HG03103 (cell line): ENCODE measurements around the gene IP6K3.

ENCODE experiments used
- ATAC-seq: cut with Tn5 transposase; IDR thresholded peaks from one replicate; pipeline ENCODE4 v1.9.1; 2021; ENCODE audit warnings: low read depth; ENCODE audit not compliant: unreplicated experiment

The IP6K3 gene

DNA sequence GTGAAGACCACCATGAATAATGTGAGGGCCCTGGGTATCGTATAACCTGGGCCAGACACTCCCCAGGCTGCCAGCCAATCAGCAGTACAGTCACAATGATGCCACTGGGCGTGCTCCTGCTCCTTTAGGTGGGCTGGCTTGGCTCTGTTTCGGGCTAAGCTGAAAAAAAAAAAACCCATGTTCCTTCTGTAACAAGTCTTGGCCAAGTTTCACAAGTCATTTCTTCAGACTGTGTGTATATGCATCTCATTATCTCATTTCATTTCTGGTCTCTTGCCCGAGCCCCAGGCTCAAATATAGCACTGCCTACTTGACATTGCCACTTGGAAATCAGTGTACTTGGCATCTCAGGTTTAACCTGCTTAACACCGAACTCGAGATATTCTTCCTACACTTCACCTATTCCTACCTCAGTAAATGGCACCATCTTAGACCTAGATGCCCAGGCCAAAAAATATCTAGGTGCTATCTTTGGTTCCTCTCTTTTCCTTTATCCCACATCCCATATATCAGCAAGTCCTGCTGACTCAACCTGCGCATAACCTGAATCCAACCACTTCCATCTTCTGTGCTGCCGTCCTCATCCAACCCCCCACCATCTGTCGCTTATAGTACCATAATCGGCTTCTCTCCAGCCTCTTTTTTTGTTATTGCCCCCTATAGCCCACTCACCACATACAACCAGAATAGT, 37.0 kb downstream of the IP6K3 start:
- ATAC-seq = no peak

DNA sequence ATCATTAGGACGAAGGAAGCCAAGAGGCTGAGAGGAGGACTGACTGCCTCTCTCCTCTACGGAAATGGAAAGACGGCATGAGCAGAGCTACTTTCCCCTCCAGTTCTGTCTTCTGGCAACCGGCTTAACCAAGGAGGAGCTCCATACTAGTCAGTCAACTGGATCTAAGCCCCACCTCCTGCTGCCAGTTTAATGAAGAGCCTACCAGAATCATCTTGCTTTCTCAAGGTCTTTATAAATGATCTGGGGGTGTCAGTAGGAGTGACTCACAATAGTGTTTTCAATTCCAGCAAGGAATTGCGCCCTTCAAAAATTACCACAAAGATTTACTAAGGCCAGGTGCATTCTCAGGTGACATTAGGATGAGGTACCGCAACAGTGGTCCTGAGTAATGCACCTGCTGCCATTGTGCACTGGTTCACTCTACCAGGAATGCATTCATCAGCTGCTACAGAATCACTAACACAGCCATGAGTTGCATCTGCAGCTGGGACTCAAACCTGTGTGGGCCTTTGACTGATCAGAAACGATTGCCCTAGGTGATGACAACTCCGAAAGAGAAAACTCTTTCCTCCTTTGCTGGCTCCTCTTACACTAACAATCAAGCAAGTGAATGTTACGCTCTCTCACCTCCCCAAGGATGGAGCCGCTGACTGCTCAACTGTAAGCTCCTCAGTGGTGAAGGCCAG, 38.0 kb downstream of the IP6K3 start:
- ATAC-seq = no peak

DNA sequence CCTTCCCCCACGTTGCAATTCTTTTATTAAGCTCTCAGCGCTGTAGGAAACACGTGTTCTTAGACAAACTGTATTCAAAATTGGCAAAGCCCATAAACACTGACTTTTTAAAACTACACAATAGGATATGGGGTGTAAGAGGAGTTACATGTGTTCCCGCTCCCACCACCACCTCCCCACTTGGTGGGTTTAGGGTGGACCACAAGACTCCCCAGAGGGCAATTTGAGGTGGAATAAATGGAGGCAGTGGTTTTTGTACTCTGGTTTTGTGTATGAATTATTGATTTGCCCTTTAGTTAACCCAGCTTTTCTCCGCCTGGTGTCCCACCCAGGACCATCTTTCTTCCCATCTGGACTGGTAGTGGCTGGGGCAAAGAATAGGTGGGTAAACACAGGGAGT, 38.9 kb downstream of the IP6K3 start:
- ATAC-seq = no peak

DNA sequence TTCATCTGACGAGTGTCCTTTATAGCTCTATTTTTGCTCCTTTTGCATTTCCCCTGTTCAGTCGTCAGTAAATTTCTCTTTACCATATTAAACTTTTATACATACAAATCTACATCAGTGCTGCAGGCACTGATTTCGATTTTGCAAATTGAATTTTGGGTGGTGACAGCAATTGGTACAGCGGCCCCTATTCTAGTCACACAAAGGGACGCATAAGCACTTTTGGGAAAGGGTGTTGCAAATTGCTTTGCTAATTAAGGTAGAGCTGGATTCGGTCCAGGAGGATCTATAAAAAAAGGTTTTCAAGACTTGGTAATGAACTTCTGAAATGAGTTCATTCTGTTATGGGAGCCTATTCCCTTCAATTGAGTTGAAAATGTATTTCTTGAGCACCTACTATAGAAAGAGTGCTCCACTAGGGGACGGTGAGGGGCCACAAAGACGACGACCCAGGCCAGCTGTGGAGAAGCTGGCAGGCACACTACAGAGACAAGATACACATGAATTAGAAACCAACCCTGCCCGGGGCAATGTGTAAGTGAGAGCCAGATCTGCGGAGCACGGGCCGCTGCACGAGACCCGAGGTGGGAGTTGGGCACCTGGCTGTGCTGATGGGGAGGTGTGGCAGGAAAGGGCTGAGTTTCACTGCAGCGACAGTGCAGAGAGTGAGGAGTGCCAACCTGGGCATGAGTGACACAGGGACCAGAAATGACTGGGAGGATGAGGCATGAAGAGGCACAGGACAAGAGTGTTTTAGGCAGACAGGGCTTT, 40.6 kb downstream of the IP6K3 start:
- ATAC-seq = no peak

DNA sequence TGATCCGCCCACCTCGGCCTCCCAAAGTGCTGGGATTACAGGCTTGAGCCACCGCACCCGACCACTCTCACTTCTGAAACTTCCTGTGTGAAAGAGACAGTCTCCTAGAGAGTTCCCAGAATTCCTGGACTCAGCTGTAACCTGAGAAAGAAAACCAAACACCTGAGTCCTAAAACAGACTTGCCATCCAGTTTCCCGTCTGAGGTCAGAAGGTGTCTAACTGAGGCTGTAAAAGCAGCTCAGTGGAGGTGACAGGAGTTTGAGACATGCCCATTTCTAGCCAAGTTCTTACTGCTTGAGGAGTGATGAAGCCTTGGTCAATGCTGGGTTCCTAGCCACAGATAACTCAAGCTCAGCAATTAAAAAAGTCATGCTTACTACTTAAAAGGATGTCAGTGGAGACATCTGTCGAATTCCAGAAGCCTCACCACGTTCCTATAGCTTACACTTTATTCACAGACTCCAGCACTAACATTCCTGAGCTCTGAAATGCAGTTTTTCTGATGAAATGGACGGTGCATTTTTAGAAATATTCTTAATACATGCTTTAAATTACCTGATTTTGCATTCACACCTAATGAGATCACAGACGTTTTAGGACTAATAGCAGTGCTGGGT, 41.3 kb downstream of the IP6K3 start:
- no peak for ATAC-seq

DNA sequence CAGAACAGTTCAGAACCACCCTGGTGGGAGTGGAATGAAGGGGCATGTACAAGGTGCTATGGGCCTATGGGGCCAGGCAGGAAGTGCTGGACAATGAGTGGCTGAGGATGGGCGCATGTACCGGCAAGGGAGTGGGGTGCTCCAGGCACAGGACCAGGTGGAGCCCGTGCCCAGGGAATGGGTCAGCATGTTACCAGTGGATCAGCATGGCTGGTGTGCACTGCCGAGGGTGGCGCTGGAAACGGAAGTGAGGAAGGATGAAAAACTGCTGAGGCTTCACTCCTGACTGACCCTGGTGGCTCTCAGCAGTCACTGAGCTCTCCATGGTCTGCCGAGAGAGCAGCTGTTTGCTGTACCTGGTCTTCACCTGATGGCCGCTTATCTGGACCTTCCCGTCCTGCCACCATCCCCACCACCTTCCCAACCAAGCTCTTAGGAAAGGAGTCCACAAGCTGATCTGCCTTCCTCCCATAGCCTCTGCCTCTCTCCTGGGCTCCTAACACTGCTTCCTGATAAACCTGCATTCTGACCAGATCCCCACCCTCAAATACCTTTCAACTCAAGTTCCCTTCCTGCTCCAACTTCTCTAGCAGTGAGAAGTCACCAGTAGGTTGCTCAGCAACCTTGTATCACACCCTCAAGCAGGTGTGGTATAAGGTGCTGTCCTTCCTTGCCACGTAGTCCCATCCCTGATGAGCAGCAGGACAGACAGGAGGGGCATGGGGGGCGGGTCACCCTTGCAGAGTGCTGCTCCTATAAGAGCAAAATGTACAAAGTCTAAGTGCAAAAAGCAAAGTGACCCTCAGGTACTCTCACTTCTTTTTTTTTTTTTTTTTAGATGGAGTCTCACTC, 42.3 kb downstream of the IP6K3 start:
- ATAC-seq = no peak

DNA sequence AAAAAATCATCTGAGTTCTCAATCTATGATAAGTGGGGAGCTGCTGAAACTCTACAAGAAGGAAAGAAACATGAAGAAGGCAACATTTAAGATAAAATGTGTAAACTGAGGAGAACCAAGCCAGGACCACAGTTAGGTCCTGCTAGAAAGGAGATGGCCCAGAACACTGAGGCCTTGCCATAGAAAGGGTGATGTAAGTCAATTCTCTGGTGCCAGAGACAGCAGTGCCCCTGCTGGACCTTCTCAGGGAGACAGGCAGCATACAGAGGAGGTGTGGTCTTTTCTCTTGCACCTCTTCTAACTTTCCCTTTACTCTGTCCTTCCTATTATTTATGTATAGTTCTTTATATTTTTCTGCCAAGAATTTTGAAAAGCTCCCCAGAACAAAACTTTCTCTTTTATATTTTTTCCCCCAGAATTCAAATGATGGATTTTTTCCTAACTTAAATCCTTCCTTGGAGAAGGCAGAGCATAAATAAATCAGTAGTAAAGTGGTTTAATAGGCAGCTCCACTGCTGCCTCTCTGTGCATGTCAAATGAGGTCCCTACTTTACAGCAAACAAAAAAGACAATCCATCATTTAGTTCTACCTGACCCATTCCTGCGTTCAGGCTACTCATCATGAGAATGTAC, 44.2 kb downstream of the IP6K3 start:
- ATAC-seq = no peak

DNA sequence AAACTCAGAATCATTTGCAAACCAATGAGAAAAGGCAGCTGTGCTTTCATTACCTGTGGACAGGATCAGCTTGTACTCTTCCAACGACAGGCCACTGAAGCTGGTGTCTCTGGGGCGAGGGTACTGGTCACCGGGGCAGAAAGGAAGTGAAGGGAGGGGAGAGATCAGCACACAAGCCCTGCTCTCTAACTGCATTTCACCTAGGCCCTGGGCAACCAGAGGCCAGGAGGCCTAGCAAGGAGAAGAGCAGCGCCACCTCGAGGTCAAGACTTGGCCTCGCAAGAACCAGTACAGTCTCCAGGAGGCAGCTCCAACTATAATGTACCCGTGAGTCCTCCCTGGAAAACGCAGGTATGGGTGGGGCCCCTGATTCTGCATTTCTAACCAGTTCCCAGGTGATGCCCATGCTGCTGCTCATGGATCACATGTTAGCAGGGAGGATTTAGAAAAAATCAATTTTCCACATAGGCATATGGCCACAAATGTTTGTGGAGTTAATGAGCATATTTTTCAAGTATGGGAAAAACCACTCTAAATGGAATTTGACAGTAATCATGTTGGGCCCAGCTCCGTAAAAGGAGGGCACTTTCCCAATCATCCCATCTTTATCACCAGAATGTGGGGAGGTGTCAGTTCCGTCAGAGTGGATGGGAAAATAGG, 46.2 kb downstream of the IP6K3 start:
- ATAC-seq = peak; percentile 69

DNA sequence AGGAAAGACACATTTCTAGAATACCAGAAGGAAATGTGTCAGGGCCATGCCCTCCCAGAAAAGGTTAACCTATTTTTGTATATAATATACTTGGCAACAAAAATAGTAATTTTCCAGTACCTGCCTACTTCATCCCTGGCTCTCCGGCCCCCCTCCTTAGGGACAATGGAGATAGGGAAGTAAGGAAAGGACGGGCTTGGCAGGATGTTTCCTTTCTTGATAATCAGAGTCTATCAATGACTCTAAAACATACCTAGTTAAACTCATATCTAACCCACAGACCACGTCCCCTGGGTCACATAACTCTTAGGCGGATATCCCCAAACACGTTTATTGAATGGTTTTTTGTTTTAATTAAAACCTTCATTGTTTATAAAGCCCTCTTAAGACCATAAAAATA, 47.0 kb downstream of the IP6K3 start:
- ATAC-seq = no peak

DNA sequence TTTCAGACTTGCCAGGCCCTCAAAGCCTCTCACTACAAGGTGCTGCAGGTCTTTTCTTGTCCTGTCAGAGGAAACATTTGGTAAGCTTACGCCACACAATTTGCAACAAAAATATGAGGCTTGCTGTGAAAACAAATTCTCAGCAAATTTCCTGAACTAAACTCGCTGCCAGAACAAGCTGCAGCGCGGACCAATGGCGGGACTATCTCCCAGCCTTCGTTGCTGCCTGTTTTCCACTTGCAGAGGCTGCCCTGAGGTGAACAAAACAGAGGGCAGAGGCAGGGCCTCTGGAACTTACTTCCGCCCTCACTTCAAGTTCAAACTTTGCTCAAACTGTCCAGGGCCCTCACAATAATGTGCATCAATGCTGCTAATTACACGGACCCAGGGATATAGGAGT, 47.6 kb downstream of the IP6K3 start:
- no peak for ATAC-seq

DNA sequence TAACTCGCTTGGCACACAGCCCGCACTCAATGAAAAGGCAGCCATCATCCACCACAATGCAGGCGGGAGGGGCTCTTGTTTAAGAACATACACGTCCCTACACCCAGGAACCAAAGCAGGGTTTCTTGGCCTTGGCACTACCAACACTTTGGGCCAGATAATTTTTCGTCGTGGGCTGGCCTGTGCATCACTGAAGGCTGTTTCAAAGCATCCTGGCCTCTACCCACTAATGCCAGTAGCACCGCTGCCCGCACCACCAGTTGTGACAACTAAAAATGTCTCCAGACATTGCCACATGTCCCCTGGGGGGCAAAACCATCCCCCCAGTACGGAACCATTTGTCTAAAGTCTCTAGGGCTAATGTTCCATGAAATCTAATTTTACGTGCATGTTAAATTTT, 48.2 kb downstream of the IP6K3 start:
- ATAC-seq = no peak

DNA sequence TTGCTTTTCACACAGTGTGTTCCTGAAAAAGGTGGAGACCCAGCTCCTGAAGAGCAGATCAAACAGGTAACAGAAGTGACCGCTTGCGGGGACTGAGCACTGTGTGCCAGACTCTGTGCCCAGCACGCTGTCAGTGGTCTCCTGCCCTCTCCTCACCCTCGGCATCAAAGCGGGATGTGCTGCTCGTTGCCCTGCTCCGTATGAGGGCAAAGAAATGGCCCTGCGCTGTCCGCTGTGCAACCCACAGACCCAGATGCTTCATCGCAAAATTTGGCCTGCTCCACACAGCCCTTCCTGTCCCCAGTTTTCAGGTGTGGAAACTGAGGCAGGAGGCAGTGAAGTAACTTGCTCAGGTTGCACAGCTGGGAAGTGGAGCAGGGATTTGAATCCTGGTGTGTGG, 48.9 kb downstream of the IP6K3 start:
- ATAC-seq = no peak

DNA sequence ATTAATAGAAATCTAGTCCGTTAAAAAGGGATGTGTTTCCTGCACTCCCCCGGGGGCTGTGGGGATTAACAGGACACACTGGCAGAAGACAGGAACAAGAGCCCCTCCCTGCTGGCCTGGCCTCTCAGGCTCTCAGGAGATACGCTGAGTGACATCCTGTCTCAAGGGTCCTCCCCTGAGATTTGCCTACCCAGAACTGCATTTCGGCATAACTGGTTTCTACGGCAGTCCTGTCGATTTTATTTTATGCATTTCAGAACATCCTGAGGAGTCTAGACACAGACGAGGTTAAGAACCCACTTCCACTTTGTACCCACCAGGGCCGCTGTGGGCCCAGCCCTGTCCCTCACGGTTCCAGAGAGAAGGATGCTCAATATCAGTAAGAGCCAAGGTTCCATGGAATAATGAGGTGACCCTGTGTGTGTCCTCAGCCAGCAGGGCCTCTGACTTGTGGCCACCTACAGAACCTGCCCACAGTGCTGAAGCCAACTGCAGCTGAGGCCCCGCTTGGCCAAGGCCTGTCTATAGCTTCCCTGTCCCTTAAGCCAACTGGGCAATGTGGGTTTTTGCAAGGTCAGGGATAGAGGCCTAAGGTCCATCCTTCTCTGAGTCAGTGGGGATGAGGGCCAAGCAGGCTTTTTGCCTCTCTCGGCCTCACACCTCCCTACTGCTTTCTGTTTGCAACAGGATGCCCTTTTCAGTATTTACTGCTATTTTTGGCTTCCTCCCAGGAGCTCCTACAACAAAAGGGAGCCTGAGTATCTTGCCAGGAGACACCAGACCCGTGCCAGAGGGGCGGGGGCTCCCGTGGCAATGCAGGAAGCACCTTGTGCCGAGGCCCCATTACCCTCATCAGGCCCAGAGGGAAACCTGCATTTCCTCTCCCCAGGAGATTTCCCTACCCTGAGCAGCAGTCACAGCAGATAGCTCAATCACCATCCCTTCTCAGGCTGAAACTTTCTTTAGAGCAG, 49.9 kb downstream of the IP6K3 start:
- ATAC-seq = no peak

DNA sequence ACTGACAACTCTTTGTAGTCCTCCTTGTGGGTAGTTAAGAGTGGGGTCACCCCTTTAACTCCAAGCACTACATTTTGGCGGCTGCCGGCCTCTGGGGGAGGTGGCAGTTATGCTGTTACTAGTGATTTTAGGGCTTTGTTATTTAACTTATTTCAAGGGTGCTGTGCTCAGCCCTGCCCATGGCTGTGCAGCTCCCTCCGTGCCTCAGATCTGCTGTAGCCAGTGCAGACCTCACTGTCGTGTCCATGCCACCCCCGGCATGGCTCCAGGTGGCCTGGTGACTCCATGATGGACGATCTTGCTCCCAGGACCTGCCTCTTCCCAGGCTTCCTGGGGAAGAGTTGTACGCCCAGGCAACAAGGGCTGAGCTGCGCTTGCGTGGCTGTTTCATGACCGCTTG, 50.6 kb downstream of the IP6K3 start:
- ATAC-seq = no peak

DNA sequence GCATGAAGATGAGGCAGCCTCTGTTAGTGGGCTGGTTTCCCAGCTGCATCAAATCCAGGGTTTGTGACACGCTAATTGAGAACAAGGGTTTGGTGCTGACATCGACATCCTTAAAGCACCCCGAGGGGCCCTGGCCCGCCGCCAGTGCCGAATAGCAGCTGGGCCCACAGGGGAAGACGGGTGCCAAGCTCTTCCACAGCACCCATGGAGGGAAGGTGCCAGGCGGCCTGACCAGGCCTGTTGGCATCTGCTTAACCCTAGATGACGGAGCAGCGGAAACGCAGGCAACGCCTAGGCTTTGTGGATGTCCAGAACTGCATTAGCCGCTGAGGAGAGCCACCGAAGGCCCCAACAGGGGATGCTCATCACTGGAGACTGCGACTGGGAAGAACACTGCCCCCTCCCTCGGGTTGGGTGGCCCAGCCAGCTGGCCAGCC, 51.2 kb downstream of the IP6K3 start:
- no peak for ATAC-seq

DNA sequence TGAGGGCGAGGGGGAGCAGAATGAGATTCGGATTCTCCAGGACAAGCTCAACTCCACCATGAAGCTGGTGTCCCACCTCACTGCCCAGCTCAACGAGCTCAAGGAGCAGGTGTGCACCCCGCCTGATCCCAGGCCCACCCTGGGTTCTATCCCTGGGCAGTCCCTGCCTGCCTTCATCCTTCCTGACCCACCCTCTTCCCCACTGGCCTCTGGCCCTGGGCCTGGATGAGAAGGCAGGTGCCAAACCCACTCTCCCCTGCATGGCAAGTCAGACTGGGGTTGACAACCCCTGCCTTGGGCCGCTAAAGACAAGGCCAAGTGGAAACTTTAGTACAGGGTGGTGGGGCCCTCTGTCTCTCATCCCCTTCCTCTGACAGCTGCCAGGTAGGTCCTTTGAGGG, 51.7 kb downstream of the IP6K3 start:
- ATAC-seq = no peak

DNA sequence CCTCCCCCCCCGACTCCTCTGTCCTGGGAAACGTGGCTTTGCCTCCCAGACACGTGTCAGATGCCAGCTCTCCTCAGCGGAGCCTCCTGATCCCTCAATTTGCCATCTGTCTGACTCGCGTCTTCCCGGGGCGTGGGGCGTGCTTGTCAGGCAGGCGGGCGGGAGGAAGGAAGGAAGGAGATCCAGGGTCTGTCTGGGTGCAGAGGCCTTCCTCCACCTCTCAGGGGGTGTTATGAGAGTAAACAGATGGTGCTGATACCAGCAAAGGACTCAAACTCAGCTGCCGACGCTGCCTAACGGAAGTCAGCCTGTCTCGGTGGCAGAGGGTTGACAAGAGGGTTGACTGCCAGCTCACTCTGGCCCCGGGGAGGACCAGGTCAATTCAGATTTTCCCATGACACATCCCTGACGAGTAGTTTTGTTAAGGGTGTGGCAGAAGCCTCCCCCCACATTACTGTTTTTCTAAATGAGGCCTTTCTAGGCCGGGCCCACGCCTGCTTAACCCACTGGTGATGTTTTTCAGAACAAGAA, 52.2 kb downstream of the IP6K3 start:
- ATAC-seq = no peak
